ENCODE measurements around the gene PARD3B. TPM values are rescaled to one million over a fixed set of nuclear protein-coding genes. Genes with fewer than 3 reads are reported as not detected.
A peak's percentile ranks its signal among the peaks of the same experiment; 100 is the strongest.

PARD3B gene
- total RNA-seq, 1 experiment from 2014 or later: 3.9 TPM

DNA sequence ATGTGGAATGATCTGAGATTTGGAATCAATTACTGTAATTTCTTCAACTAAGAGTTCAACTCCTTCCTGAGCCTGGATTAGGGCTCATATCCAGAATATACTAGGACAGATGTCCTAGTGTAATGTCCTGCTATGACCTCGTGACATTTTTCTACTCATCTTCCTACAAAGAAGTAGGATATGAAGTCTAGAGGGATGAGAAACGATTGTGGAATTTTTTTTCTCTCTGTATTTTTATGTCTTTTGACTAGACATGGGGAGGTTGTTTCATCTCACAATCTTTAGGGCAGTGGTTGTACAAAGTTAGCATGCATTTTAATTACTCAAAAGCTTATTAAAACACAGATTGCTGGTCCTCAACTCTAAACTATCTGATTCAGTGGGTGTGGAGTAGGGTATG is 203.0 kb downstream of the PARD3B start:
- no TSS peak for BruUV-seq (replicated peaks)
- Histone ChIP-seq H3F3A (ENCODE audit: low read length, unreplicated experiment) (no peaks in the 10 kb centered on the region), H3K9me2 (replicated peaks; ENCODE audit: low read length) (no peaks in the 10 kb centered on the region), H3K4me2 (ENCODE audit: low read length) (no peak overlapping the region), H3K4me1 (ENCODE audit: insufficient read depth, low read length) (peaks cover 15% of the 10 kb centered on the region), H3K9me3 (ENCODE audit: low read length) (no peaks in the 10 kb centered on the region), H2AFZ (ENCODE audit: low read length) (no peak overlapping the region), H3K27me3 (ENCODE audit: low read length) (no peaks in the 10 kb centered on the region), H3K9ac (ENCODE audit: low read length) (no peak overlapping the region), H4K20me1 (ENCODE audit: low read length) (no peaks in the 10 kb centered on the region), H3K79me2 (ENCODE audit: low read length) (no peaks in the 10 kb centered on the region), H3K27ac (ENCODE audit: low read length) (no peak overlapping the region), H3K36me3 (ENCODE audit: low read depth, low read length) (no peaks in the 10 kb centered on the region), H3K4me3 (ENCODE audit: low read length) (no peak overlapping the region)
- intact Hi-C loops (cut with micrococcal nuclease): no loop called here
- no peak for ATAC-seq
- no peak for DNase-seq
- ChIA-PET POLR2A (ENCODE audit: unreplicated experiment) (no interaction called here), CTCF (interaction anchor here (0.6 kb wide), 1 partner anchor 1026 kb away, joined by 3 read pairs; no protein-coding TSS in a partner anchor)
- TF ChIP-seq EZH2phosphoT487 (IDR thresholded peaks at IDR 0.05; ENCODE audit: borderline replicate concordance, low read length) (no peak), EZH2 (IDR thresholded peaks at IDR 0.05; ENCODE audit: low read length, unreplicated experiment) (no peak)
- TF ChIP-seq, protein P1, sequence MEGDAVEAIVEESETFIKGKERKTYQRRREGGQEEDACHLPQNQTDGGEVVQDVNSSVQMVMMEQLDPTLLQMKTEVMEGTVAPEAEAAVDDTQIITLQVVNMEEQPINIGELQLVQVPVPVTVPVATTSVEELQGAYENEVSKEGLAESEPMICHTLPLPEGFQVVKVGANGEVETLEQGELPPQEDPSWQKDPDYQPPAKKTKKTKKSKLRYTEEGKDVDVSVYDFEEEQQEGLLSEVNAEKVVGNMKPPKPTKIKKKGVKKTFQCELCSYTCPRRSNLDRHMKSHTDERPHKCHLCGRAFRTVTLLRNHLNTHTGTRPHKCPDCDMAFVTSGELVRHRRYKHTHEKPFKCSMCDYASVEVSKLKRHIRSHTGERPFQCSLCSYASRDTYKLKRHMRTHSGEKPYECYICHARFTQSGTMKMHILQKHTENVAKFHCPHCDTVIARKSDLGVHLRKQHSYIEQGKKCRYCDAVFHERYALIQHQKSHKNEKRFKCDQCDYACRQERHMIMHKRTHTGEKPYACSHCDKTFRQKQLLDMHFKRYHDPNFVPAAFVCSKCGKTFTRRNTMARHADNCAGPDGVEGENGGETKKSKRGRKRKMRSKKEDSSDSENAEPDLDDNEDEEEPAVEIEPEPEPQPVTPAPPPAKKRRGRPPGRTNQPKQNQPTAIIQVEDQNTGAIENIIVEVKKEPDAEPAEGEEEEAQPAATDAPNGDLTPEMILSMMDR (conservative IDR thresholded peaks at IDR 0.05; ENCODE audit: low read depth, low read length): no peak

DNA sequence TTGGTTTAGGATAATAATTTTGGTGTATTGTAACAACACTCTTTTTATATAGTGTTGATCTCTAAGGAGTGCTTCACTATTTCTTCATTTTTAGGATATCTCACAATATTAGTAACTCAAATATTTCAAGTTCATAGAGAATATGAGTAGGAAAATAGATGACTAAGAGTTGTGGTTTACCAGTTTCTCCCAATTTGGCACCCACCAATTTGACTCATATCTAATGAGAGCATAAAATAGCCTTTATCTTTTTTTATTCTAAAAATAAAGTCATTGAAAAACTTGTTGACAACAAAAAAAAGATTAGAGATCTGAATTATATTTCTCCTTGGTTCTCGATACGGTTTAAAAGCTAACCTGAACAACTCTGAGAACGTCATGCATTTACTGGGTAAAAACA is 204.0 kb downstream of the PARD3B start:
- Histone ChIP-seq H3K4me3 (ENCODE audit: low read length) (no peak overlapping the region), H3K9me2 (replicated peaks; ENCODE audit: low read length) (no peaks in the 10 kb centered on the region), H3K9ac (ENCODE audit: low read length) (no peak overlapping the region), H3K27me3 (ENCODE audit: low read length) (no peaks in the 10 kb centered on the region), H3K79me2 (ENCODE audit: low read length) (no peaks in the 10 kb centered on the region), H3K27ac (ENCODE audit: low read length) (no peak overlapping the region), H3K36me3 (ENCODE audit: low read depth, low read length) (no peaks in the 10 kb centered on the region), H3K9me3 (ENCODE audit: low read length) (no peaks in the 10 kb centered on the region), H3F3A (ENCODE audit: low read length, unreplicated experiment) (no peaks in the 10 kb centered on the region), H4K20me1 (ENCODE audit: low read length) (no peaks in the 10 kb centered on the region), H3K4me2 (ENCODE audit: low read length) (peak overlapping the region; percentile 45), H2AFZ (ENCODE audit: low read length) (no peak overlapping the region), H3K4me1 (ENCODE audit: insufficient read depth, low read length) (peaks cover 15% of the 10 kb centered on the region)
- intact Hi-C loops (cut with micrococcal nuclease): no loop called here
- CTCF ChIA-PET: no interaction called here
- BruUV-seq (replicated peaks): no TSS peak
- POLR2A ChIA-PET (ENCODE audit: unreplicated experiment): no interaction called here
- DNase-seq (peak; percentile 76), ATAC-seq (peak; percentile 87)
- TF ChIP-seq EZH2phosphoT487 (IDR thresholded peaks at IDR 0.05; ENCODE audit: borderline replicate concordance, low read length) (no peak), EZH2 (IDR thresholded peaks at IDR 0.05; ENCODE audit: low read length, unreplicated experiment) (no peak)
- TF ChIP-seq, protein P1 (conservative IDR thresholded peaks at IDR 0.05; ENCODE audit: low read depth, low read length): no peak

DNA sequence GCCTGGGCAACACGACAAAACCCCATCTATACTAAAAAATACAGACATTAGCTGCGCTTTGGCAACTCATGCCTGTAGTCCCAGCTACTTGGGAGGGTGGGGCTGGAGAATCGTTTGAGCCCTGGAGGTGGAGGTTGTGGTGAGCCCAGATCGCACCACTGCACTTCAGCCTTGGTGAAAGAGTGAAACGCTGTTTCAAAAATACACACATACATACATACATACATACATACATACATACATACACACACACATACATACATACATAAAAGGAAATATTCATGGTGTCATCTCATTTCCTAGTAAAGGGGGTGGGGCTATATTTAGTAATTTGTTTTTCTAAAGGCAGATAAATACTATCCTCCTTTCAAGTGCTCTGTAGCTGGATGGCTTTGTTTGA is 205.1 kb downstream of the PARD3B start:
- ATAC-seq: no peak
- H4K20me1 ChIP-seq (ENCODE audit: low read length): no peaks in the 10 kb centered on the region
- H3K79me2 ChIP-seq (ENCODE audit: low read length): no peaks in the 10 kb centered on the region
- ChIA-PET POLR2A (ENCODE audit: unreplicated experiment) (no interaction called here), CTCF (no interaction called here)
- H3K27ac ChIP-seq (ENCODE audit: low read length): no peak overlapping the region
- H3K27me3 ChIP-seq (ENCODE audit: low read length): no peaks in the 10 kb centered on the region
- no peak overlapping the region for H2AFZ ChIP-seq (ENCODE audit: low read length)
- no peaks in the 10 kb centered on the region for H3F3A ChIP-seq (ENCODE audit: low read length, unreplicated experiment)
- BruUV-seq (replicated peaks): no TSS peak
- no peaks in the 10 kb centered on the region for H3K9me3 ChIP-seq (ENCODE audit: low read length)
- no peak overlapping the region for H3K4me2 ChIP-seq (ENCODE audit: low read length)
- H3K36me3 ChIP-seq (ENCODE audit: low read depth, low read length): no peaks in the 10 kb centered on the region
- TF ChIP-seq, protein P1 (conservative IDR thresholded peaks at IDR 0.05; ENCODE audit: low read depth, low read length): no peak
- TF ChIP-seq EZH2phosphoT487 (IDR thresholded peaks at IDR 0.05; ENCODE audit: borderline replicate concordance, low read length) (no peak), EZH2 (IDR thresholded peaks at IDR 0.05; ENCODE audit: low read length, unreplicated experiment) (no peak)
- peaks cover 15% of the 10 kb centered on the region for H3K4me1 ChIP-seq (ENCODE audit: insufficient read depth, low read length)
- intact Hi-C loops (cut with micrococcal nuclease): no loop called here
- no peaks in the 10 kb centered on the region for H3K9me2 ChIP-seq (replicated peaks; ENCODE audit: low read length)
- H3K9ac ChIP-seq (ENCODE audit: low read length): no peak overlapping the region
- no peak for DNase-seq
- H3K4me3 ChIP-seq (ENCODE audit: low read length): no peak overlapping the region

All from PC-3 (cell line).